GM18520 (cell line): ENCODE results near the gene NT5C1A.

Experiments used
- ATAC-seq: cut with Tn5 transposase; IDR thresholded peaks from one replicate; pipeline ENCODE4 v1.9.1; 2021; ENCODE audit not compliant: unreplicated experiment

Gene NT5C1A

DNA sequence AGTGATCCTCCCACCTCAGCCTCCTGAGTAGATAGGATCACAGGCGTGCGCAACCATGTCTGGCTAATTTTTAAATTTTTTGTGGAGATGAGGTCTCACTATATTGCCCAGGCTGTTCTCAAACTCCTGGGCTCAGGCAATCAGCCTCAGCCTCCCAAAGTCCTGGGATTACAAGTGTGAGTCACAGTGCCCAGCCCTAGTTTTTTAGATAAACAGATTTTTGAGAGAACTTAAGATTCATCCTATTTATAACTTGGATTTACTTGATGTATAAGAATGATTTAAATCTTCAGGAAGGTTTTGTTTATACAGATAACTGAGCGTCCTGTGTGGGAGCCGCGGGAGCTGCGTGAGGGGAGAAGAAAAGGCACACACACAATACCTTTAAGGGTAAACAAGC lies 58.7 kb downstream of the NT5C1A start:
- ATAC-seq, result no peak

GRCh38 chr1:39609618-39610331 lies 62.1 kb downstream of the NT5C1A start:
- ATAC-seq, result no peak
